DMS114 treated with DMSO at 0.1 percent for 48 hours (cell line): Measurements from ENCODE around the gene PRELID3B.
"Not testable (repeated sequence)": the region's sequence is repeated elsewhere in the genome, so short reads cannot be mapped to it uniquely, and the experiment has no call there.

Source experiments
- DNase-seq: peaks from one replicate; lab custom pipeline; 2025; ENCODE audit not compliant: unreplicated experiment; lab: John Stamatoyannopoulos, UW

Gene PRELID3B

GRCh38 chr20:59050437-59050836, 7.9 kb upstream of the PRELID3B start:
- no peak for DNase-seq

- DNase-seq: no peak
These were observed 6.1 kb upstream of the PRELID3B start for GRCh38 chr20:59048681-59049030.

GRCh38 chr20:59047938-59048680, 5.5 kb upstream of the PRELID3B start:
- DNase-seq: no peak

- DNase-seq: no peak
These were observed 4.3 kb upstream of the PRELID3B start for GRCh38 chr20:59046862-59047261.

GRCh38 chr20:59044796-59045195, 2.2 kb upstream of the PRELID3B start:
- DNase-seq: no peak

GRCh38 chr20:59044295-59044694, 1.7 kb upstream of the PRELID3B start:
- no peak for DNase-seq

- no peak for DNase-seq
These were observed 1.1 kb upstream of the PRELID3B start for GRCh38 chr20:59043698-59044097.

- DNase-seq: peak; percentile 69
These were observed 428 bp upstream of the PRELID3B start for GRCh38 chr20:59042796-59043631.

GRCh38 chr20:59041487-59041886, 1.1 kb downstream of the PRELID3B start:
- DNase-seq: not testable (repeated sequence)

- DNase-seq: no peak
These were observed 1.9 kb downstream of the PRELID3B start for GRCh38 chr20:59040667-59041066.

- DNase-seq: no peak
These were observed 3.4 kb downstream of the PRELID3B start for GRCh38 chr20:59039233-59039632.

- no peak for DNase-seq
These were observed 5.2 kb downstream of the PRELID3B start for GRCh38 chr20:59037386-59037785.

- no peak for DNase-seq
These were observed 7.2 kb downstream of the PRELID3B start for GRCh38 chr20:59035381-59035780.

- DNase-seq: no peak
These were observed 8.9 kb downstream of the PRELID3B start for GRCh38 chr20:59033616-59034165.

- no peak for DNase-seq
These were observed 9.5 kb downstream of the PRELID3B start for GRCh38 chr20:59033093-59033492.

- DNase-seq: peak; percentile 77
These were observed 9.9 kb downstream of the PRELID3B start for GRCh38 chr20:59032713-59033059.

GRCh38 chr20:59032023-59032712, 10.4 kb downstream of the PRELID3B start, which contains the start of gene ATP5F1E:
TSS of gene ATP5F1E (minus strand) at chr20:59032335. CDS start at chr20:59032251, 84 bp downstream.
- DNase-seq: peak; percentile 90

- no peak for DNase-seq
These were observed 11.0 kb downstream of the PRELID3B start for GRCh38 chr20:59031564-59032022.

GRCh38 chr20:59030911-59031563, 11.5 kb downstream of the PRELID3B start:
- DNase-seq: no peak

GRCh38 chr20:59028812-59029211, 13.8 kb downstream of the PRELID3B start:
- no peak for DNase-seq
